Urinary bladder (tissue), 4 donors: Measurements from ENCODE around the gene CBLN4. TPM values are rescaled to one million over a fixed set of nuclear protein-coding genes. Genes with fewer than 3 reads are reported as not detected.

Experiments
- DNase-seq: peaks from one replicate; pipeline ENCODE4 v3.0.0-alpha.2; 2015; ENCODE audit errors: extremely low spot score
- H3K27ac ChIP-seq: one replicate; pipeline ENCODE4 v1.5.1; 2013; ENCODE audit warnings: low read depth, mild to moderate bottlenecking, moderate library complexity
- H3K36me3 ChIP-seq: one replicate; pipeline ENCODE4 v1.6.1; 2013; ENCODE audit warnings: mild to moderate bottlenecking, moderate library complexity; ENCODE audit not compliant: insufficient read depth
- H3K4me1 ChIP-seq: one replicate; pipeline ENCODE4 v1.6.1; 2013; ENCODE audit warnings: mild to moderate bottlenecking, moderate library complexity; ENCODE audit not compliant: insufficient read depth
- H3K4me3 ChIP-seq: one replicate; pipeline ENCODE4 v1.5.1; 2013; ENCODE audit warnings: low read depth, low read length
- WGBS: extraction: QIAGEN DNeasy Blood & Tissue Kit; methylation state at CpG from one replicate; pipeline ENCODE4 v1.1.7; 2013; 5-methylcytosine and 5-hydroxymethylcytosine counted together
- polyA plus RNA-seq: library from polyadenylated mRNA; stranded (reverse); fragments of 200-250 nt; gene quantifications from one replicate; pipeline ENCODE4 v1.2.3, GENCODE V29; 2013
- total RNA-seq: library from RNA; depleted of rRNA; stranded (reverse); fragments of >200 nt; gene quantifications from one replicate; pipeline ENCODE4 v1.2.3, GENCODE V29; 2014
- donor health status: healthy with polysubstance abuse.
- donor health status: healthy.

Gene CBLN4
- total and polyA plus RNA-seq, 2 donors, result 0.10 to 11.7 TPM

GRCh38 chr20:55977690-55978459 is 27.4 kb downstream of the CBLN4 start:
- Histone ChIP-seq H3K36me3 (no peaks in the 10 kb centered on the region), H3K27ac (no peak overlapping the region), H3K4me3 (no peak overlapping the region), H3K4me1 (no peaks in the 10 kb centered on the region)
- DNase-seq, result peak; percentile 15
- 18% methylated on average over 6 of the region's 6 CpGs for WGBS

- Histone ChIP-seq H3K4me1 (no peaks in the 10 kb centered on the region), H3K4me3 (no peak overlapping the region), H3K27ac (no peak overlapping the region), H3K36me3 (no peaks in the 10 kb centered on the region)
- WGBS, result 86% methylated on average over 2 of the region's 2 CpGs
- DNase-seq, result no peak
These were observed 30.7 kb downstream of the CBLN4 start for GRCh38 chr20:55974491-55975202.

- Histone ChIP-seq H3K4me1 (no peaks in the 10 kb centered on the region), H3K4me3 (no peak overlapping the region), H3K36me3 (no peaks in the 10 kb centered on the region), H3K27ac (no peak overlapping the region)
- 44% methylated on average over 1 of the region's 1 CpG for WGBS
- DNase-seq, result no peak
These were observed 40.5 kb downstream of the CBLN4 start for GRCh38 chr20:55964790-55965189.

- Histone ChIP-seq H3K27ac (no peak overlapping the region), H3K4me3 (no peak overlapping the region), H3K4me1 (no peaks in the 10 kb centered on the region), H3K36me3 (no peaks in the 10 kb centered on the region)
- 28% methylated on average over 5 of the region's 5 CpGs for WGBS
- peak; percentile 46 for DNase-seq
These were observed 43.7 kb downstream of the CBLN4 start for GRCh38 chr20:55961376-55962330.

- 52% methylated on average over 2 of the region's 2 CpGs for WGBS
- Histone ChIP-seq H3K4me3 (no peak overlapping the region), H3K27ac (no peak overlapping the region), H3K36me3 (no peaks in the 10 kb centered on the region), H3K4me1 (no peaks in the 10 kb centered on the region)
- no peak for DNase-seq
These were observed 52.1 kb downstream of the CBLN4 start for GRCh38 chr20:55953201-55953600.

GRCh38 chr20:55947701-55948100 is 57.6 kb downstream of the CBLN4 start:
- no peak overlapping the region for H3K27ac ChIP-seq
- H3K4me1 ChIP-seq, result no peaks in the 10 kb centered on the region
- H3K4me3 ChIP-seq, result no peak overlapping the region
- DNase-seq, result no peak
- WGBS, result 44% methylated on average over 5 of the region's 5 CpGs
- no peaks in the 10 kb centered on the region for H3K36me3 ChIP-seq

Other genes starting within 250 kb of the CBLN4 start
- not detected for gene MC3R, start 243.2 kb upstream of the CBLN4 start, total RNA-seq
- gene MC3R, start 243.2 kb upstream of the CBLN4 start, polyA plus RNA-seq, result not detected